HCT116 (cell line): ENCODE measurements around the gene DRAXIN.
A peak's percentile ranks its signal among the peaks of the same experiment; 100 is the strongest.

Experiments used
- CTCF ChIP-seq, 3 experiments: fragments of 200-600 bp in 1 of 3; sonication (generic) in 1 of 3; IDR thresholded peaks in 2 of 3; conservative IDR thresholded peaks in 1 of 3; 2 replicates each; pipeline ENCODE4 v1.5.1; 2012 to 2017; ENCODE audit warnings: low read depth in 2 of 3, low read length in 2 of 3, antibody characterized with exemption in 1 of 3, borderline replicate concordance in 1 of 3, control low read depth in 1 of 3, mild to moderate bottlenecking in 1 of 3, mixed read lengths in 1 of 3, mixed run types in 1 of 3, moderate library complexity in 1 of 3; ENCODE audit not compliant: insufficient read depth in 1 of 3
- EGR1 ChIP-seq: IDR thresholded peaks from 2 replicates; pipeline ENCODE4 v1.6.1; 2012; ENCODE audit warnings: low read depth
- EZH2phosphoT487 ChIP-seq: fragments of 200-600 bp; IDR thresholded peaks from 2 replicates; pipeline ENCODE4 v1.6.1; 2018; ENCODE audit warnings: antibody characterized with exemption, borderline replicate concordance
- POLR2A ChIP-seq: IDR thresholded peaks from 2 replicates; pipeline ENCODE4 v1.7.0; 2011; ENCODE audit warnings: borderline replicate concordance; ENCODE audit not compliant: insufficient read depth, insufficient read length; ENCODE audit errors: extremely low read depth
- POLR2AphosphoS5 ChIP-seq: IDR thresholded peaks from 2 replicates; pipeline ENCODE4 v1.6.1; 2011; ENCODE audit warnings: mild to moderate bottlenecking, low read depth, low read length, moderate library complexity
- RAD21 ChIP-seq: IDR thresholded peaks from 2 replicates; pipeline ENCODE4 v1.6.1; 2012; ENCODE audit warnings: low read depth, mild to moderate bottlenecking
- YY1 ChIP-seq: IDR thresholded peaks from 2 replicates; pipeline ENCODE4 v1.6.1; 2011; ENCODE audit warnings: low read length, low read depth, moderate library complexity, mild to moderate bottlenecking; ENCODE audit not compliant: insufficient replicate concordance; ENCODE audit errors: extremely low read depth

DNA sequence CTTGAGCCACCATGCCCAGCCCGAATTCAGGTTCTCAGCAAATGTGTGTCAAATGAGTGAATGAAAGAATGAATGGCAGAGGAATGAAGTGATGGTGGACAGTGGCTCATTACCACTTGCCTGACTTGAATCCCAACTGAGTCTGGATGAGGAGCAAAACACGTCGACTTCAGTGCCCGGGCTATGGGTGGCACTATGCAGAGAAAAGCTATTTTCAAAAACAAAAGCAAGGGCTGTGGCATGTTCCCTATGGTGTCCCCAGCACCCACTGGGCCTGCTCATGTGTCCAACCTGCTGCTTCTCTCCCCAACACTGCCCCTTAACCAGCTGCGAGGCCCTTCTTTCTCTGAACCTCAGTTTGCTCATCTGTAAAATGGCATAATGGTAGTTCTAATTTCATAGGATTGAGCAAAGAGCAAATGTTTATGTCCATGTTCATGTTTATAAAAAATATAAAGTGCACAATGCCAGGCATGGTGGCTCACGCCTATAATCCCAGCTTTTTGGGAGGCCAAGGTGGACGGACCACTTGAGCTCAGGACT, 6.2 kb upstream of the DRAXIN start:
- TF ChIP-seq CTCF (IDR thresholded peaks at IDR 0.05 in 2 of 3, conservative IDR thresholded peaks at IDR 0.05 in 1 of 3; ENCODE audit: borderline replicate concordance in 1 of 3, insufficient read depth in 1 of 3, low read depth in 2 of 3, low read length in 2 of 3): peak in 2 of 3 experiments; percentile 12 to 42; a peak in 2 of 6 replicates
- TF ChIP-seq YY1: no peak
- TF ChIP-seq EZH2phosphoT487: no peak
- no peak for TF ChIP-seq POLR2A
- TF ChIP-seq EGR1: no peak
- TF ChIP-seq POLR2AphosphoS5: no peak
- TF ChIP-seq RAD21: no peak
